Activated naive CD4-positive, alpha-beta T cell treated with Interleukin-2 at 50 U/mL for 16 hours (primary cell): ENCODE measurements around the gene KCTD8.

Experiments
- DNase-seq: peaks from one replicate; pipeline ENCODE4 v3.0.0-alpha.2; 2020

Gene KCTD8

GRCh38 chr4:44161756-44162155, 286.9 kb downstream of the KCTD8 start:
- DNase-seq, result no peak

- no peak for DNase-seq
Observed at GRCh38 chr4:44160776-44161367, 287.7 kb downstream of the KCTD8 start.

GRCh38 chr4:44159991-44160390, 288.6 kb downstream of the KCTD8 start:
- no peak for DNase-seq

- no peak for DNase-seq
Observed at GRCh38 chr4:44157611-44158277, 290.9 kb downstream of the KCTD8 start.

- DNase-seq, result no peak
Observed at GRCh38 chr4:44150091-44150576, 298.5 kb downstream of the KCTD8 start.

- no peak for DNase-seq
Observed at GRCh38 chr4:44149282-44149681, 299.3 kb downstream of the KCTD8 start.

- no peak for DNase-seq
Observed at GRCh38 chr4:44147571-44148075, 301.0 kb downstream of the KCTD8 start.

- no peak for DNase-seq
Observed at GRCh38 chr4:44146516-44146915, 302.1 kb downstream of the KCTD8 start.

GRCh38 chr4:44145868-44146267, 302.7 kb downstream of the KCTD8 start:
- DNase-seq, result no peak

GRCh38 chr4:44132526-44132925, 316.1 kb downstream of the KCTD8 start:
- no peak for DNase-seq
